ENCODE results near the gene KIAA1328.

DNA sequence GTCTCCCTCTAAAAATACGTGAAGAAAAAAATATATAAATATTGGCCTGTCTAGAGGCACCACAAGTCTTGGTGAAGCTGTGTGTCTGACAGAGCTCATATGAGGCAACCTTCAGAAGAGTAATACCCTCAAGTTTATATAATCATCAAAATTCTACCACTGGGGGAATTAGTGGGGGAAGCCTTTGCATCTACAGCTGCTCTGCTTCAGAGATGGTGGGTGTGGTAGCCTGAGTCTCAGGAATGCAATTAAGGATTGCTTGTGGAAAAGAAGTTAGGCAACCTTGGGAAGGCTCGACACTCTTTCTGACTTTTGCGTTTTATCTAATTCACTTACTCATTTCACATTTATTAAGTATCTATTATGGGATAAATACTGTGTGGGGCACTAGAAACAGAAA lies 17.5 kb upstream of the KIAA1328 start:
- TF ChIP-seq, protein P1, sequence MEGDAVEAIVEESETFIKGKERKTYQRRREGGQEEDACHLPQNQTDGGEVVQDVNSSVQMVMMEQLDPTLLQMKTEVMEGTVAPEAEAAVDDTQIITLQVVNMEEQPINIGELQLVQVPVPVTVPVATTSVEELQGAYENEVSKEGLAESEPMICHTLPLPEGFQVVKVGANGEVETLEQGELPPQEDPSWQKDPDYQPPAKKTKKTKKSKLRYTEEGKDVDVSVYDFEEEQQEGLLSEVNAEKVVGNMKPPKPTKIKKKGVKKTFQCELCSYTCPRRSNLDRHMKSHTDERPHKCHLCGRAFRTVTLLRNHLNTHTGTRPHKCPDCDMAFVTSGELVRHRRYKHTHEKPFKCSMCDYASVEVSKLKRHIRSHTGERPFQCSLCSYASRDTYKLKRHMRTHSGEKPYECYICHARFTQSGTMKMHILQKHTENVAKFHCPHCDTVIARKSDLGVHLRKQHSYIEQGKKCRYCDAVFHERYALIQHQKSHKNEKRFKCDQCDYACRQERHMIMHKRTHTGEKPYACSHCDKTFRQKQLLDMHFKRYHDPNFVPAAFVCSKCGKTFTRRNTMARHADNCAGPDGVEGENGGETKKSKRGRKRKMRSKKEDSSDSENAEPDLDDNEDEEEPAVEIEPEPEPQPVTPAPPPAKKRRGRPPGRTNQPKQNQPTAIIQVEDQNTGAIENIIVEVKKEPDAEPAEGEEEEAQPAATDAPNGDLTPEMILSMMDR (IDR thresholded peaks at IDR 0.05; ENCODE audit: insufficient read depth, low read length, poor library complexity, severe bottlenecking): no peak
- no peak for TF ChIP-seq EZH2phosphoT487 (conservative IDR thresholded peaks at IDR 0.05; ENCODE audit: low read length)
